ENCODE results near the gene SKI. TPM values are rescaled to one million over a fixed set of nuclear protein-coding genes. Genes with fewer than 3 reads are reported as not detected.

Gene SKI
- total and polyA plus RNA-seq, 2 of the 4 experiments (the other 2 are of a cell fraction), result 2.3 to 20.1 TPM

GRCh38 chr1:2308844-2309243 lies 80.7 kb downstream of the SKI start:
- Histone ChIP-seq H3K4me2 (ENCODE audit: low read depth, low read length) (no peak overlapping the region), H3K36me3 (ENCODE audit: control insufficient read depth, insufficient read depth, low read length) (peaks cover 55% of the 10 kb centered on the region), H4K8ac (ENCODE audit: low read depth in 2 of 2, low read length in 2 of 2) (no peak overlapping the region), H2BK5ac (ENCODE audit: low read depth, low read length, poor library complexity, severe bottlenecking) (no peak overlapping the region), H3K79me1 (ENCODE audit: low read depth in 1 of 2, low read length in 2 of 2) (peaks cover 0 to 52% of the 10 kb centered on the region in 2 experiments; a peak in 3 of 4 replicates), H2BK15ac (ENCODE audit: low read depth, low read length) (no peak overlapping the region), H2AK9ac (replicated peaks; ENCODE audit: low read depth, low read length, poor library complexity) (no peak overlapping the region), H2BK20ac (ENCODE audit: low read depth, low read length) (no peak overlapping the region), H3K23ac (ENCODE audit: low read depth, low read length) (no peak overlapping the region), H3K9ac (ENCODE audit: low read depth, low read length) (no peak overlapping the region), H3K9me1 (ENCODE audit: insufficient read depth, low read length) (0 out of 2 replicates have a peak, but pooled peaks cover 4% of the 10 kb centered on the region), H3K4ac (ENCODE audit: low read depth, low read length) (no peak overlapping the region), H3K4me3 (ENCODE audit: insufficient read depth, low read depth, low read length) (no peak overlapping the region), H2BK120ac (ENCODE audit: low read depth, low read length) (no peak overlapping the region), H4K5ac (ENCODE audit: low read depth, low read length) (no peak overlapping the region), H3K27me3 (ENCODE audit: control insufficient read depth, insufficient read depth, low read length) (no peaks in the 10 kb centered on the region), H4K20me1 (ENCODE audit: insufficient read depth, low read length) (peaks cover 17% of the 10 kb centered on the region; the same call in 1 of the 2 replicates), H3K56ac (ENCODE audit: extremely low read depth, insufficient read depth, low read length) (no peak overlapping the region), H3K18ac (ENCODE audit: low read depth, low read length) (no peak overlapping the region), H3K14ac (replicated peaks; ENCODE audit: low read depth, low read length) (no peak overlapping the region), H3K27ac (ENCODE audit: insufficient read depth, low read length) (no peak overlapping the region), H4K91ac (ENCODE audit: insufficient read depth, low read depth, low read length) (no peak overlapping the region), H2AK5ac (ENCODE audit: low read depth, low read length) (no peak overlapping the region), H3K4me1 (ENCODE audit: control insufficient read depth, insufficient read depth, low read length) (peaks cover 16% of the 10 kb centered on the region), H3K9me3 (ENCODE audit: control insufficient read depth, insufficient read depth, low read length) (no peaks in the 10 kb centered on the region), H2AFZ (replicated peaks; ENCODE audit: low read length, poor library complexity) (no peak overlapping the region)
- BruUV-seq (replicated peaks), result no TSS peak
- ChIA-PET CTCF (no interaction called here), POLR2A (ENCODE audit: unreplicated experiment) (no interaction called here)
- no peak for TF ChIP-seq MAZ (IDR thresholded peaks at IDR 0.05; ENCODE audit: borderline replicate concordance, low read depth, low read length)
- TF ChIP-seq NFE2L2 (IDR thresholded peaks at IDR 0.05; ENCODE audit: low read depth, low read length), result no peak
- TF ChIP-seq, protein P1, sequence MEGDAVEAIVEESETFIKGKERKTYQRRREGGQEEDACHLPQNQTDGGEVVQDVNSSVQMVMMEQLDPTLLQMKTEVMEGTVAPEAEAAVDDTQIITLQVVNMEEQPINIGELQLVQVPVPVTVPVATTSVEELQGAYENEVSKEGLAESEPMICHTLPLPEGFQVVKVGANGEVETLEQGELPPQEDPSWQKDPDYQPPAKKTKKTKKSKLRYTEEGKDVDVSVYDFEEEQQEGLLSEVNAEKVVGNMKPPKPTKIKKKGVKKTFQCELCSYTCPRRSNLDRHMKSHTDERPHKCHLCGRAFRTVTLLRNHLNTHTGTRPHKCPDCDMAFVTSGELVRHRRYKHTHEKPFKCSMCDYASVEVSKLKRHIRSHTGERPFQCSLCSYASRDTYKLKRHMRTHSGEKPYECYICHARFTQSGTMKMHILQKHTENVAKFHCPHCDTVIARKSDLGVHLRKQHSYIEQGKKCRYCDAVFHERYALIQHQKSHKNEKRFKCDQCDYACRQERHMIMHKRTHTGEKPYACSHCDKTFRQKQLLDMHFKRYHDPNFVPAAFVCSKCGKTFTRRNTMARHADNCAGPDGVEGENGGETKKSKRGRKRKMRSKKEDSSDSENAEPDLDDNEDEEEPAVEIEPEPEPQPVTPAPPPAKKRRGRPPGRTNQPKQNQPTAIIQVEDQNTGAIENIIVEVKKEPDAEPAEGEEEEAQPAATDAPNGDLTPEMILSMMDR (conservative IDR thresholded peaks at IDR 0.05; ENCODE audit: low read depth, low read length), result no peak
- TF ChIP-seq CHD1 (IDR thresholded peaks at IDR 0.05; ENCODE audit: low read depth, low read length), result no peak
- TF ChIP-seq, protein P2, sequence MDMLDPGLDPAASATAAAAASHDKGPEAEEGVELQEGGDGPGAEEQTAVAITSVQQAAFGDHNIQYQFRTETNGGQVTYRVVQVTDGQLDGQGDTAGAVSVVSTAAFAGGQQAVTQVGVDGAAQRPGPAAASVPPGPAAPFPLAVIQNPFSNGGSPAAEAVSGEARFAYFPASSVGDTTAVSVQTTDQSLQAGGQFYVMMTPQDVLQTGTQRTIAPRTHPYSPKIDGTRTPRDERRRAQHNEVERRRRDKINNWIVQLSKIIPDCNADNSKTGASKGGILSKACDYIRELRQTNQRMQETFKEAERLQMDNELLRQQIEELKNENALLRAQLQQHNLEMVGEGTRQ (IDR thresholded peaks at IDR 0.05; ENCODE audit: low read depth, low read length), result no peak
- no peak for TF ChIP-seq ELK1 (IDR thresholded peaks at IDR 0.05; ENCODE audit: borderline replicate concordance, low read depth, low read length)
- no peak for TF ChIP-seq POLR2A (IDR thresholded peaks at IDR 0.05; ENCODE audit: low read depth, low read length)
- no peak for TF ChIP-seq FOS (IDR thresholded peaks at IDR 0.05; ENCODE audit: low read depth, low read length)
- no peak for TF ChIP-seq RAD21 (IDR thresholded peaks at IDR 0.05; ENCODE audit: low read length)
- TF ChIP-seq CEBPB (IDR thresholded peaks at IDR 0.05; ENCODE audit: low read depth, low read length), result no peak
- no peak for TF ChIP-seq MAFK (IDR thresholded peaks at IDR 0.05; ENCODE audit: low read depth, low read length)
- no peak for DNase-seq
- no peak for ATAC-seq (ENCODE audit: low read depth)
- in situ Hi-C loops (cut with MboI; ENCODE audit: low sequenced_read_pairs), result no loop called here
- intact Hi-C loops (cut with micrococcal nuclease), result no loop called here
- WGBS, 2 experiments (ENCODE audit: extremely low coverage in 2 of 2, insufficient read length in 1 of 2), result 97% methylated on average over 14 of the region's 20 CpGs; no CpG with 5 or more reads in 1 of the 2 experiments
- dilution Hi-C loops (cut with HindIII; ENCODE audit: low sequenced_read_pairs, unreplicated experiment), result no loop called here
